OCI-LY1 (cell line): ENCODE measurements around the gene LHX3.

Experiments
- H2AFZ ChIP-seq: fragments of 200-600 bp; sonication (generic), shearing (Covaris generic); 2 replicates; pipeline ENCODE4 v1.6.0; 2014; ENCODE audit warnings: antibody characterized with exemption, mild to moderate bottlenecking, low read length
- H3F3A ChIP-seq: fragments of 200-600 bp; sonication (generic), shearing (Covaris generic); 2 replicates; pipeline ENCODE4 v1.6.0; 2014; ENCODE audit warnings: mild to moderate bottlenecking, antibody characterized with exemption, low read length, moderate library complexity; ENCODE audit not compliant: insufficient read depth
- H3K27ac ChIP-seq: fragments of 200-600 bp; sonication (generic); 2 replicates; pipeline ENCODE4 v1.5.1; 2014; ENCODE audit warnings: low read length, mixed run types, mild to moderate bottlenecking, low read depth; ENCODE audit not compliant: poor library complexity, severe bottlenecking
- H3K27me3 ChIP-seq: fragments of 200-600 bp; sonication (generic); 2 replicates; pipeline ENCODE4 v1.6.0; 2014; ENCODE audit warnings: antibody characterized with exemption, mild to moderate bottlenecking, low read length, moderate library complexity; ENCODE audit not compliant: insufficient read depth
- H3K36me3 ChIP-seq: fragments of 200-600 bp; sonication (generic); 2 replicates; pipeline ENCODE4 v1.6.1; 2014; ENCODE audit warnings: mild to moderate bottlenecking, antibody characterized with exemption, low read length, moderate library complexity, mixed read lengths; ENCODE audit not compliant: insufficient read depth
- H3K4me1 ChIP-seq: fragments of 200-600 bp; sonication (generic); 2 replicates; pipeline ENCODE4 v1.5.1; 2014; ENCODE audit warnings: mild to moderate bottlenecking, low read length, moderate library complexity; ENCODE audit not compliant: insufficient read depth, severe bottlenecking
- H3K4me2 ChIP-seq: fragments of 200-600 bp; sonication (generic), shearing (Covaris generic); 2 replicates; pipeline ENCODE4 v1.6.1; 2014; ENCODE audit warnings: low read length
- H3K4me3 ChIP-seq: fragments of 200-600 bp; sonication (generic); 2 replicates; pipeline ENCODE4 v1.5.1; 2014; ENCODE audit warnings: low read length, low read depth, mild to moderate bottlenecking, mixed read lengths; ENCODE audit not compliant: poor library complexity, severe bottlenecking
- H3K79me2 ChIP-seq: fragments of 200-600 bp; shearing (Covaris generic); 2 replicates; pipeline ENCODE4 v1.6.1; 2016; ENCODE audit warnings: mixed run types, low read length, mixed read lengths; ENCODE audit not compliant: insufficient read depth
- H3K9ac ChIP-seq: fragments of 200-600 bp; sonication (generic), shearing (Covaris generic); 2 replicates; pipeline ENCODE4 v1.6.1; 2014; ENCODE audit warnings: mild to moderate bottlenecking, low read length, mixed read lengths
- H3K9me2 ChIP-seq: fragments of 200-600 bp; sonication (generic), shearing (Covaris generic); 2 replicates; pipeline ENCODE4 v1.6.1; 2014; ENCODE audit warnings: low read depth, mild to moderate bottlenecking, low read length, mixed read lengths
- H3K9me3 ChIP-seq: fragments of 200-600 bp; shearing (Covaris generic); 2 replicates; pipeline ENCODE4 v1.6.1; 2014; ENCODE audit warnings: low read length, mixed read lengths
- H4K20me1 ChIP-seq: fragments of 200-600 bp; sonication (generic), shearing (Covaris generic); 2 replicates; pipeline ENCODE4 v1.6.0; 2016; ENCODE audit warnings: mild to moderate bottlenecking, low read length; ENCODE audit not compliant: insufficient read depth
- EZH2 ChIP-seq: fragments of 200-600 bp; sonication (generic), shearing (Covaris generic); IDR thresholded peaks from 2 replicates; pipeline ENCODE4 v1.8.0; 2017; ENCODE audit warnings: borderline replicate concordance, mixed run types, mild to moderate bottlenecking, antibody characterized with exemption, low read length, moderate library complexity, mixed read lengths
- TF ChIP-seq, protein P1 (sequence below): fragments of 200-600 bp; sonication (generic), shearing (Covaris generic); IDR thresholded peaks from 2 replicates; pipeline ENCODE4 v1.5.1; 2017; ENCODE audit warnings: mild to moderate bottlenecking, antibody characterized with exemption, low read length, moderate library complexity, mixed read lengths

Gene LHX3

GRCh38 chr9:136252281-136252680, 47.4 kb upstream of the LHX3 start:
- H3K9ac ChIP-seq = no peak overlapping the region

DNA sequence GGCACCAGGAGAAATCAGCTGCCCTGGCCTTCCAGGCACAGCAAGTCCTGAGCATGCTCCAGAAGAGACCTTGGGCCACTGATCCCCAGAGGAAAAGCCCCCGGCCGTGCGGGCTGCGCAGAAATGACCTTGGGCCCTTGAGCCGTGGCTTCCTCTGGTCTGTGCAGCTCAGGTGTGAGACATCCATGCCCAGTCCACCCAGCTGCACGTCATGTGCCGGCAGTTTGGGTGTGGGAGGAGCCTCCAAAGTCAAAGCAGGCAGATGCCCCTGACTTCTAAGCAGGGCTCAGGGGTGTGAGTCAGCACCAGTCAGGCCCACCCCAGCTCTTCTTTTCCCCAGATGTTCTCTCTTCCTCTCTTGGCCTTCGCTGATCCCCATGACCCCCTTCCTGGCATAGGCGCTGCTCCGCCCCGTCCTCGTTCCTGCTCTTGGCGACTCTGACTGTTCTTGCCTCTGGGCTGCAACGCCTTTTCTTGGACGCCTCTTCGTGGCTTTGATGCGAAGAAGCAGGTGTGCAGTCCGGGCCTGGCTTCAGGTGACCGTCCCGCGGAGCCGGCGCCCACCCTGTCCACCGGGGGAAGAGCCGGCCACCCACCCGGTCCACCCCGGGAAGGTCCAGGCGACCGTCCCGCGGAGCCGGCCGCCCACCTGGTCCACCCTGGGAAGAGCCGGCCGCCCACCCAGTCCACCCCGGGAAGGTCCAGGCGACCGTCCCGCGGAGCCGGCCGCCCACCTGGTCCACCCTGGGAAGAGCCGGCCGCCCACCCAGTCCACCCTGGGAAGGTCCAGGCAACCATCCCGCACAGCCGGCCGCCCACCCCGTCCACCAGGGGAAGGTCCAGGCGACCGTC, 46.6 kb upstream of the LHX3 start:
- no peaks in the 10 kb centered on the region for H3K79me2 ChIP-seq
- no peaks in the 10 kb centered on the region for H3K9me2 ChIP-seq
- no peaks in the 10 kb centered on the region for H3K36me3 ChIP-seq
- no peaks in the 10 kb centered on the region for H3K4me1 ChIP-seq
- H3K4me2 ChIP-seq = no peak overlapping the region
- no peak overlapping the region for H3K4me3 ChIP-seq
- no peaks in the 10 kb centered on the region for H3F3A ChIP-seq
- H3K27me3 ChIP-seq = peaks cover 22% of the 10 kb centered on the region
- TF ChIP-seq, protein P1, sequence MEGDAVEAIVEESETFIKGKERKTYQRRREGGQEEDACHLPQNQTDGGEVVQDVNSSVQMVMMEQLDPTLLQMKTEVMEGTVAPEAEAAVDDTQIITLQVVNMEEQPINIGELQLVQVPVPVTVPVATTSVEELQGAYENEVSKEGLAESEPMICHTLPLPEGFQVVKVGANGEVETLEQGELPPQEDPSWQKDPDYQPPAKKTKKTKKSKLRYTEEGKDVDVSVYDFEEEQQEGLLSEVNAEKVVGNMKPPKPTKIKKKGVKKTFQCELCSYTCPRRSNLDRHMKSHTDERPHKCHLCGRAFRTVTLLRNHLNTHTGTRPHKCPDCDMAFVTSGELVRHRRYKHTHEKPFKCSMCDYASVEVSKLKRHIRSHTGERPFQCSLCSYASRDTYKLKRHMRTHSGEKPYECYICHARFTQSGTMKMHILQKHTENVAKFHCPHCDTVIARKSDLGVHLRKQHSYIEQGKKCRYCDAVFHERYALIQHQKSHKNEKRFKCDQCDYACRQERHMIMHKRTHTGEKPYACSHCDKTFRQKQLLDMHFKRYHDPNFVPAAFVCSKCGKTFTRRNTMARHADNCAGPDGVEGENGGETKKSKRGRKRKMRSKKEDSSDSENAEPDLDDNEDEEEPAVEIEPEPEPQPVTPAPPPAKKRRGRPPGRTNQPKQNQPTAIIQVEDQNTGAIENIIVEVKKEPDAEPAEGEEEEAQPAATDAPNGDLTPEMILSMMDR = no peak
- TF ChIP-seq EZH2 = no peak
- no peak overlapping the region for H2AFZ ChIP-seq
- H3K9me3 ChIP-seq = no peaks in the 10 kb centered on the region
- H3K9ac ChIP-seq = no peak overlapping the region
- H3K27ac ChIP-seq = no peak overlapping the region
- H4K20me1 ChIP-seq = no peaks in the 10 kb centered on the region

More at GRCh38 chr9:136252281-136252680, 47.4 kb upstream of the LHX3 start:
- H2AFZ ChIP-seq = no peak overlapping the region
- H3K4me1 ChIP-seq = no peaks in the 10 kb centered on the region
- no peaks in the 10 kb centered on the region for H3K9me2 ChIP-seq
- H3K27ac ChIP-seq = no peak overlapping the region
- no peak overlapping the region for H3K4me2 ChIP-seq
- no peaks in the 10 kb centered on the region for H4K20me1 ChIP-seq
- peaks cover 18% of the 10 kb centered on the region for H3K27me3 ChIP-seq
- no peaks in the 10 kb centered on the region for H3K36me3 ChIP-seq
- no peaks in the 10 kb centered on the region for H3F3A ChIP-seq
- TF ChIP-seq, protein P1 = no peak
- TF ChIP-seq EZH2 = no peak
- H3K4me3 ChIP-seq = no peak overlapping the region
- H3K79me2 ChIP-seq = no peaks in the 10 kb centered on the region
- no peaks in the 10 kb centered on the region for H3K9me3 ChIP-seq

DNA sequence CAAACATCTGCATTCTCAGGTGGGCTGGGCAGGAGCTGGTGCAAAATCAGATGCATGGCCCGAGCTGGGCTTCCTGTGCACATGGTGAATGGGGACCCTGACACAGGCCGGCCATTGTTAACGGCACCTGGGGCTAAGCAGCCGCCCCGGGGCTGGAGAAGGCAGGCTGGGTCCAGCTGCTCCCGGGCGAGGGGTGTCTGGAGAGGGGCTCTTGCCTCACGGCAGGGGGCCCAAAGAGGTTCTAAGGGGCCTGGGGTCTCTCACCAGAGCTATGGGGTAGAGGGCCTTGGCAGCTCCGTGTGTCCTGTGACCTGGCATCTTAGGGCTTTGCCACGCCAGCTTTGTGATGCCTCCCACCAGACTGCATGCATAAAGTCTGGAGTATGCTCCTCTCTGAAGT, 45.7 kb upstream of the LHX3 start:
- Histone ChIP-seq H3F3A (no peaks in the 10 kb centered on the region), H3K4me3 (no peak overlapping the region), H3K79me2 (no peaks in the 10 kb centered on the region), H3K9ac (no peak overlapping the region), H3K4me1 (peaks cover 6% of the 10 kb centered on the region), H3K9me2 (no peaks in the 10 kb centered on the region), H3K27ac (no peak overlapping the region), H3K4me2 (no peak overlapping the region), H4K20me1 (no peaks in the 10 kb centered on the region), H3K27me3 (peaks cover 19% of the 10 kb centered on the region), H2AFZ (no peak overlapping the region), H3K9me3 (no peaks in the 10 kb centered on the region), H3K36me3 (no peaks in the 10 kb centered on the region)
- TF ChIP-seq, protein P1 = no peak
- no peak for TF ChIP-seq EZH2
